IMR-90 (cell line): ENCODE results near the gene TBC1D3B. TPM values are rescaled to one million over a fixed set of nuclear protein-coding genes. Genes with fewer than 3 reads are reported as not detected.

Experiments
- ATAC-seq: fragments of 200-7000 bp; cut with Tn5 transposase; 2 replicates; pipeline ENCODE4 v1.9.1; 2020; ENCODE audit warnings: low read depth, mild to moderate bottlenecking, moderate library complexity
- BruUV-seq: library from RNA; stranded (reverse); fragments of 400-500 nt; replicated peaks from 2 replicates; lab custom pipeline; 2021; lab: Mats Ljungman, UMichigan
- CTCF ChIA-PET: fragments of 300-600 bp; formaldehyde crosslinking; extraction: SDS; loops from one replicate; lab custom pipeline; 2021; ENCODE audit warnings: antibody characterized with exemption; lab: Yijun Ruan, JAX
- POLR2A ChIA-PET: fragments of 300-600 bp; sonication (Branson Sonifier 250); formaldehyde crosslinking; loops from one replicate; lab custom pipeline; 2022; ENCODE audit warnings: antibody characterized with exemption; ENCODE audit not compliant: unreplicated experiment; lab: Charles Lee
- DNase-seq: peaks from one replicate; pipeline ENCODE4 v3.0.0; 2013
- H2AFZ ChIP-seq: replicated peaks from 2 replicates; pipeline ENCODE3; 2013; ENCODE audit warnings: low read length, mild to moderate bottlenecking; ENCODE audit not compliant: poor library complexity
- H2AK5ac ChIP-seq: 2 replicates; pipeline ENCODE4 v1.6.1; 2013; ENCODE audit warnings: low read depth, low read length, inconsistent platforms
- H2AK9ac ChIP-seq: replicated peaks from 2 replicates; pipeline ENCODE3; 2013; ENCODE audit warnings: mild to moderate bottlenecking, low read depth, low read length, moderate library complexity; ENCODE audit not compliant: poor library complexity
- H2BK120ac ChIP-seq: 2 replicates; pipeline ENCODE4 v1.6.1; 2013; ENCODE audit warnings: low read depth, low read length, inconsistent platforms
- H2BK15ac ChIP-seq: 3 replicates; pipeline ENCODE4 v1.6.1; 2013; ENCODE audit warnings: low read depth, low read length, inconsistent platforms
- H2BK20ac ChIP-seq: 2 replicates; pipeline ENCODE4 v1.6.1; 2013; ENCODE audit warnings: low read depth, mild to moderate bottlenecking, inconsistent platforms, low read length, moderate library complexity
- H2BK5ac ChIP-seq: 2 replicates; pipeline ENCODE4 v1.6.1; 2013; ENCODE audit warnings: mild to moderate bottlenecking, low read depth, low read length, inconsistent platforms; ENCODE audit not compliant: poor library complexity, severe bottlenecking
- H3K14ac ChIP-seq: replicated peaks from 2 replicates; pipeline ENCODE4 v1.6.1; 2013; ENCODE audit warnings: low read depth, low read length, inconsistent platforms
- H3K18ac ChIP-seq: 2 replicates; pipeline ENCODE4 v1.6.1; 2013; ENCODE audit warnings: low read depth, low read length, control low read depth
- H3K23ac ChIP-seq: 2 replicates; pipeline ENCODE4 v1.6.1; 2013; ENCODE audit warnings: low read depth, low read length, inconsistent platforms
- H3K27ac ChIP-seq: 2 replicates; pipeline ENCODE4 v1.5.1; 2013; ENCODE audit warnings: mild to moderate bottlenecking, control low read depth, low read length; ENCODE audit not compliant: insufficient read depth
- H3K27me3 ChIP-seq: 2 replicates; pipeline ENCODE4 v1.6.1; 2013; ENCODE audit warnings: low read length; ENCODE audit not compliant: control insufficient read depth, insufficient read depth
- H3K36me3 ChIP-seq: 2 replicates; pipeline ENCODE4 v1.6.1; 2013; ENCODE audit warnings: low read length, mixed read lengths; ENCODE audit not compliant: control insufficient read depth, insufficient read depth
- H3K4ac ChIP-seq: 2 replicates; pipeline ENCODE4 v1.6.1; 2013; ENCODE audit warnings: low read depth, low read length, inconsistent platforms
- H3K4me1 ChIP-seq: 2 replicates; pipeline ENCODE4 v1.6.1; 2013; ENCODE audit warnings: low read length, mixed read lengths; ENCODE audit not compliant: control insufficient read depth, insufficient read depth
- H3K4me2 ChIP-seq: 2 replicates; pipeline ENCODE4 v1.6.1; 2013; ENCODE audit warnings: low read depth, mild to moderate bottlenecking, control low read depth, low read length, moderate library complexity
- H3K4me3 ChIP-seq: 2 replicates; pipeline ENCODE4 v1.5.1; 2013; ENCODE audit warnings: low read depth, mild to moderate bottlenecking, control low read depth, low read length, moderate library complexity; ENCODE audit not compliant: insufficient read depth
- H3K56ac ChIP-seq: 2 replicates; pipeline ENCODE4 v1.6.1; 2013; ENCODE audit warnings: low read length, inconsistent platforms; ENCODE audit not compliant: insufficient read depth; ENCODE audit errors: extremely low read depth
- H3K79me1 ChIP-seq, 2 experiments: 2 replicates each; pipeline ENCODE4 v1.6.1; 2013; ENCODE audit warnings: low read length in 2 of 2, inconsistent platforms in 1 of 2, low read depth in 1 of 2
- H3K9ac ChIP-seq: 2 replicates; pipeline ENCODE4 v1.6.1; 2013; ENCODE audit warnings: low read depth, low read length, control low read depth
- H3K9me1 ChIP-seq: 2 replicates; pipeline ENCODE4 v1.6.1; 2013; ENCODE audit warnings: low read length, inconsistent platforms; ENCODE audit not compliant: insufficient read depth
- H3K9me3 ChIP-seq: 2 replicates; pipeline ENCODE4 v1.6.1; 2013; ENCODE audit warnings: low read length; ENCODE audit not compliant: control insufficient read depth, insufficient read depth
- H4K20me1 ChIP-seq: 2 replicates; pipeline ENCODE4 v1.6.1; 2013; ENCODE audit warnings: low read length, inconsistent platforms; ENCODE audit not compliant: insufficient read depth
- H4K5ac ChIP-seq: 2 replicates; pipeline ENCODE4 v1.6.1; 2013; ENCODE audit warnings: mild to moderate bottlenecking, low read depth, low read length, control low read depth
- H4K8ac ChIP-seq, 2 experiments: 2 replicates each; pipeline ENCODE4 v1.6.1; 2013; ENCODE audit warnings: low read depth in 2 of 2, low read length in 2 of 2, control low read depth in 1 of 2, inconsistent platforms in 1 of 2
- H4K91ac ChIP-seq: 2 replicates; pipeline ENCODE4 v1.6.1; 2013; ENCODE audit warnings: low read depth, low read length, inconsistent platforms; ENCODE audit not compliant: insufficient read depth
- whole genome bisulfite sequencing, 2 experiments: methylation state at CpG; one replicate each; pipeline versions ENCODE4 v1.1.5 to v1.1.7; 2013; ENCODE audit warnings: missing lambda C conversion rate in 2 of 2; ENCODE audit not compliant: insufficient read length in 1 of 2; ENCODE audit errors: extremely low coverage in 2 of 2; 5-methylcytosine and 5-hydroxymethylcytosine counted together
- dilution Hi-C: fragments of 300-500 bp; cut with HindIII; formaldehyde crosslinking; loops from one replicate; pipeline ENCODE4 v1.14.3; 2018; ENCODE audit warnings: low sequenced_read_pairs; ENCODE audit not compliant: unreplicated experiment
- in situ Hi-C: fragments of 300-500 bp; cut with MboI; formaldehyde crosslinking; loops from 3 replicates; pipeline ENCODE4 v1.14.3; 2019; ENCODE audit warnings: low sequenced_read_pairs, inconsistent platforms, mixed read lengths
- intact Hi-C: fragments of 100-400 bp; cut with micrococcal nuclease; formaldehyde crosslinking; loops from 2 replicates; pipeline ENCODE4 v1.10.0; 2022
- polyA plus RNA-seq, 3 experiments: library from polyadenylated mRNA; depleted of rRNA; stranded (reverse); fragments of >200 nt; gene quantifications; 2 replicates each; pipeline ENCODE4 v1.2.3, GENCODE V29; 2012; ENCODE audit warnings: low replicate concordance in 1 of 3
- total RNA-seq: library from RNA; depleted of rRNA; stranded (reverse); fragments of >200 nt; gene quantifications from 2 replicates; pipeline ENCODE4 v1.2.3, GENCODE V29; 2012
- TF ChIP-seq, protein P1 (sequence below): fragments of 150-350 bp; IDR thresholded peaks from 2 replicates; pipeline ENCODE4 v1.6.1; 2016; ENCODE audit warnings: low read depth, mild to moderate bottlenecking, low read length, moderate library complexity, borderline replicate concordance

The TBC1D3B gene
- total and polyA plus RNA-seq, 2 of the 4 experiments (the other 2 are of a cell fraction), result 0.94 TPM; not detected in 1

DNA sequence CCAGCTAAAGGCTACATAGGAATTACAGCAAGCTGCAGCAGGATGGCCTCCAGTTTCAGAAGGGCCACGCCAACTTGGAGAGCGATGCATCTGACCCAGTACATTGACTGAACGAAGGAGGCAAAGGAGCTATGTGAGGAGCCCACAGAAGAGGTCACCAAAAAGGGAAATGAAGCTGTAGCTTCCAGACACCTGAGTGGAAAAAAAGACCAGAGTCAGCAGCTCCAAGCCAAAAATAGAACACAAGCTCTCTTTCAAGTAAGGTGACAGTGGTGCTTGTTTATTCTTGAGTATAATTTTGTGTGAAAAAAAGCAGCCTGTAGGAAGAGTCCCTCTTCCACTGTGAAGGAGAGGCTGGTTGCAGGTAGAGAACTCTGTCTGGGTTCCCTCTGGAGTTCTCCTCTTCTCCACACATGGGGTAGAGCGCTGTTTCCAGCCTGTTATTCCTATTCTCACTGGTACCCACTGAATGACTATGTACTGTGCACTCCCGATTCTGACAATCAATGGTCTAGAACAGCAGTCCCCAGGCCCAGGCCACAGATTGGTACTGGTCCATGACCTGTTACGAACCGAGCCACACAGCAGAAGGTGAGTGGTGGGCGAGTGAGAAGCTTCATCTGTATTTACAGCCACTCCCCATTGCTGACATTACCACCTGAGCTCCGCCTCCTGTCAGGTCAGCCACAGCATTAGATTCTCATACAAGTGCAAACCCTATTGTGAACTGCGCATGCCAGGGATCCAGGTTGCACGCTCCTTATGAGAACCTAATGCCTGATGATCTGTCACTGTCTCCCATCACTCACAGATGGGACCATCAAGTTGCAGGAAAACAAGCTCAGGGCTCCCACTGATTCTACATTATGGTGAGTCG lies 57.7 kb downstream of the TBC1D3B start:
- H4K20me1 ChIP-seq, result no peaks in the 10 kb centered on the region
- no peak overlapping the region for H3K56ac ChIP-seq
- TF ChIP-seq, protein P1, sequence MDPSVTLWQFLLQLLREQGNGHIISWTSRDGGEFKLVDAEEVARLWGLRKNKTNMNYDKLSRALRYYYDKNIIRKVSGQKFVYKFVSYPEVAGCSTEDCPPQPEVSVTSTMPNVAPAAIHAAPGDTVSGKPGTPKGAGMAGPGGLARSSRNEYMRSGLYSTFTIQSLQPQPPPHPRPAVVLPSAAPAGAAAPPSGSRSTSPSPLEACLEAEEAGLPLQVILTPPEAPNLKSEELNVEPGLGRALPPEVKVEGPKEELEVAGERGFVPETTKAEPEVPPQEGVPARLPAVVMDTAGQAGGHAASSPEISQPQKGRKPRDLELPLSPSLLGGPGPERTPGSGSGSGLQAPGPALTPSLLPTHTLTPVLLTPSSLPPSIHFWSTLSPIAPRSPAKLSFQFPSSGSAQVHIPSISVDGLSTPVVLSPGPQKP, result no peak
- no peak overlapping the region for H3K18ac ChIP-seq
- H3K14ac ChIP-seq, result no peak overlapping the region
- no peak overlapping the region for H2AFZ ChIP-seq
- no peak overlapping the region for H4K91ac ChIP-seq
- H4K8ac ChIP-seq, result no peak overlapping the region
- 67% methylated on average over 7 of the region's 12 CpGs; no CpG with 5 or more reads in 1 of the 2 experiments for WGBS, 2 experiments
- H2AK5ac ChIP-seq, result no peak overlapping the region
- no peaks in the 10 kb centered on the region for H3K79me1 ChIP-seq
- no peak overlapping the region for H3K27ac ChIP-seq
- no peak overlapping the region for H2AK9ac ChIP-seq
- no TSS peak for BruUV-seq
- intact Hi-C loops, result no loop called here
- H3K4me2 ChIP-seq, result no peak overlapping the region
- POLR2A ChIA-PET, result no interaction called here
- no peak overlapping the region for H3K4me3 ChIP-seq
- H3K9ac ChIP-seq, result no peak overlapping the region
- no peaks in the 10 kb centered on the region for H3K36me3 ChIP-seq
- H3K4ac ChIP-seq, result no peak overlapping the region
- no peak overlapping the region for H2BK5ac ChIP-seq
- H2BK20ac ChIP-seq, result no peak overlapping the region
- no peak overlapping the region for H3K23ac ChIP-seq
- ATAC-seq, result no peak
- H3K9me3 ChIP-seq, result no peaks in the 10 kb centered on the region
- H3K4me1 ChIP-seq, result no peaks in the 10 kb centered on the region
- in situ Hi-C loops, result no loop called here
- dilution Hi-C loops, result no loop called here
- DNase-seq, result no peak
- H3K9me1 ChIP-seq, result no peaks in the 10 kb centered on the region
- CTCF ChIA-PET, result interaction anchor here (1.2 to 1.3 kb wide), 2 partner anchors 9 to 30 kb away, joined by 3 to 4 read pairs; no protein-coding TSS in a partner anchor
- no peak overlapping the region for H2BK15ac ChIP-seq
- no peak overlapping the region for H4K5ac ChIP-seq
- no peak overlapping the region for H2BK120ac ChIP-seq
- no peaks in the 10 kb centered on the region for H3K27me3 ChIP-seq
